Smooth muscle cell (in vitro differentiated cells): ENCODE measurements around the gene TRMT112. TPM values are rescaled to one million over a fixed set of nuclear protein-coding genes. Genes with fewer than 3 reads are reported as not detected.
A peak's percentile ranks its signal among the peaks of the same experiment; 100 is the strongest.

Experiments used
- DNase-seq: peaks from one replicate; lab custom pipeline; 2025; ENCODE audit not compliant: unreplicated experiment; lab: John Stamatoyannopoulos, UW
- H2AFZ ChIP-seq: fragments of 200-600 bp; sonication (generic); 2 replicates; pipeline ENCODE4 v1.6.0; 2016; ENCODE audit warnings: antibody characterized with exemption, low read depth, mild to moderate bottlenecking
- H3F3A ChIP-seq: fragments of 200-600 bp; sonication (generic); 2 replicates; pipeline ENCODE4 v1.6.0; 2017; ENCODE audit warnings: antibody characterized with exemption, low read depth
- H3K27ac ChIP-seq: fragments of 200-600 bp; sonication (generic); 2 replicates; pipeline ENCODE4 v1.5.1; 2016; ENCODE audit warnings: low read depth, mild to moderate bottlenecking
- H3K27me3 ChIP-seq: fragments of 200-600 bp; sonication (generic); 2 replicates; pipeline ENCODE4 v1.6.1; 2016; ENCODE audit warnings: low read depth, mild to moderate bottlenecking
- H3K36me3 ChIP-seq: fragments of 200-600 bp; sonication (generic); 2 replicates; pipeline ENCODE4 v1.5.1; 2016; ENCODE audit warnings: low read depth
- H3K4me1 ChIP-seq: fragments of 200-600 bp; sonication (generic); 2 replicates; pipeline ENCODE4 v1.5.1; 2016; ENCODE audit warnings: low read depth
- H3K4me2 ChIP-seq: fragments of 200-600 bp; sonication (generic); 2 replicates; pipeline ENCODE4 v1.6.0; 2016; ENCODE audit warnings: mild to moderate bottlenecking
- H3K4me3 ChIP-seq: fragments of 200-600 bp; sonication (generic); 2 replicates; pipeline ENCODE4 v1.5.1; 2016; ENCODE audit warnings: mild to moderate bottlenecking
- H3K79me2 ChIP-seq: fragments of 200-600 bp; sonication (generic); 2 replicates; pipeline ENCODE4 v1.6.0; 2016; ENCODE audit warnings: low read depth, mild to moderate bottlenecking
- H3K9ac ChIP-seq: fragments of 200-600 bp; sonication (generic); 2 replicates; pipeline ENCODE4 v1.6.0; 2016; ENCODE audit warnings: low read depth
- H3K9me3 ChIP-seq: fragments of 200-600 bp; sonication (generic); replicated peaks from 2 replicates; pipeline ENCODE4 v1.5.1; 2016; ENCODE audit warnings: low read depth
- H4K20me1 ChIP-seq: fragments of 200-600 bp; sonication (generic); 2 replicates; pipeline ENCODE4 v1.6.0; 2016; ENCODE audit warnings: low read depth
- WGBS: methylation state at CpG from one replicate; pipeline ENCODE4 v1.1.7; 2016; ENCODE audit warnings: low lambda C conversion rate; 5-methylcytosine and 5-hydroxymethylcytosine counted together
- polyA plus RNA-seq: library from polyadenylated mRNA; unstranded; fragments of >200 nt; fragmentation: Nextera tagmentation; extraction: Ambion mirVana; gene quantifications from 2 replicates; pipeline ENCODE4 v1.2.1, GENCODE V29; 2016
- total RNA-seq: library from RNA; depleted of rRNA; stranded (reverse); fragments of >200 nt; gene quantifications from 2 replicates; pipeline ENCODE4 v1.2.3, GENCODE V29; 2014
- TF ChIP-seq, protein P1 (sequence below): fragments of 200-600 bp; sonication (generic); IDR thresholded peaks from 2 replicates; pipeline ENCODE4 v1.5.1; 2017; ENCODE audit warnings: borderline replicate concordance, mild to moderate bottlenecking, antibody characterized with exemption; ENCODE audit not compliant: insufficient read depth, poor library complexity, severe bottlenecking

Gene TRMT112
- total and polyA plus RNA-seq, 2 experiments from 2014 or later, result 285 to 327 TPM

DNA sequence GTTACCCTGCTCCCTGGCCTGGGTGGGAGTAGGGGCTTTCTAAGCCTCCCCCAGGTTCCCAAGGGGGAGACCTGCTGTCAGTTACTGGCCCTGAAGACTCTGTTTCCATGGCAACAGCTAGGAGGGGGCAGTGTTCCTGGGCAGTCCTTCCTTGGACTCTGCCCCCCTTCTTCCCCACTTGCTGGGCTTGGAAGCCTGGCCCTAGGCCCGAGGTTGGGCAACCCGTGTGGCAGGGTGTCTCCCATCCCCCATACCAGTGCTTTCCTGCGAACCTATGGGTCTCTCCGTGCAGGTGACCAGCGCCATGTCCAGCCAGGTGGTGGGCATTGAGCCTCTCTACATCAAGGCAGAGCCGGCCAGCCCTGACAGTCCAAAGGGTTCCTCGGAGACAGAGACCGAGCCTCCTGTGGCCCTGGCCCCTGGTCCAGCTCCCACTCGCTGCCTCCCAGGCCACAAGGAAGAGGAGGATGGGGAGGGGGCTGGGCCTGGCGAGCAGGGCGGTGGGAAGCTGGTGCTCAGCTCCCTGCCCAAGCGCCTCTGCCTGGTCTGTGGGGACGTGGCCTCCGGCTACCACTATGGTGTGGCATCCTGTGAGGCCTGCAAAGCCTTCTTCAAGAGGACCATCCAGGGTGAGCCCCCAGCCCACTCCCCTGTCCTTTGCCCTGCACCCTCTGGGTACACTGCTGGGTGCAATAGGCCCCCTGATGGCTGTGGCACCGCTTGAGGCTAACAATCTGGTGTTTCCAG lies 10.3 kb downstream of the TRMT112 start:
- H3K4me2 ChIP-seq, result peak overlapping the region; percentile 99
- H3K4me3 ChIP-seq, result peak overlapping the region; percentile 82
- H3K36me3 ChIP-seq, result no peaks in the 10 kb centered on the region
- no peaks in the 10 kb centered on the region for H3K9me3 ChIP-seq
- DNase-seq, result no peak
- no peaks in the 10 kb centered on the region for H3K27me3 ChIP-seq
- peaks cover 6% of the 10 kb centered on the region for H3K4me1 ChIP-seq
- H2AFZ ChIP-seq, result no peak overlapping the region
- H3K9ac ChIP-seq, result no peak overlapping the region
- H3K27ac ChIP-seq, result no peak overlapping the region
- H4K20me1 ChIP-seq, result peaks cover 7% of the 10 kb centered on the region
- WGBS, result 91% methylated on average over 15 of the region's 15 CpGs
- peaks cover 30% of the 10 kb centered on the region for H3K79me2 ChIP-seq
- TF ChIP-seq, protein P1, sequence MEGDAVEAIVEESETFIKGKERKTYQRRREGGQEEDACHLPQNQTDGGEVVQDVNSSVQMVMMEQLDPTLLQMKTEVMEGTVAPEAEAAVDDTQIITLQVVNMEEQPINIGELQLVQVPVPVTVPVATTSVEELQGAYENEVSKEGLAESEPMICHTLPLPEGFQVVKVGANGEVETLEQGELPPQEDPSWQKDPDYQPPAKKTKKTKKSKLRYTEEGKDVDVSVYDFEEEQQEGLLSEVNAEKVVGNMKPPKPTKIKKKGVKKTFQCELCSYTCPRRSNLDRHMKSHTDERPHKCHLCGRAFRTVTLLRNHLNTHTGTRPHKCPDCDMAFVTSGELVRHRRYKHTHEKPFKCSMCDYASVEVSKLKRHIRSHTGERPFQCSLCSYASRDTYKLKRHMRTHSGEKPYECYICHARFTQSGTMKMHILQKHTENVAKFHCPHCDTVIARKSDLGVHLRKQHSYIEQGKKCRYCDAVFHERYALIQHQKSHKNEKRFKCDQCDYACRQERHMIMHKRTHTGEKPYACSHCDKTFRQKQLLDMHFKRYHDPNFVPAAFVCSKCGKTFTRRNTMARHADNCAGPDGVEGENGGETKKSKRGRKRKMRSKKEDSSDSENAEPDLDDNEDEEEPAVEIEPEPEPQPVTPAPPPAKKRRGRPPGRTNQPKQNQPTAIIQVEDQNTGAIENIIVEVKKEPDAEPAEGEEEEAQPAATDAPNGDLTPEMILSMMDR, result no peak
- no peaks in the 10 kb centered on the region for H3F3A ChIP-seq

DNA sequence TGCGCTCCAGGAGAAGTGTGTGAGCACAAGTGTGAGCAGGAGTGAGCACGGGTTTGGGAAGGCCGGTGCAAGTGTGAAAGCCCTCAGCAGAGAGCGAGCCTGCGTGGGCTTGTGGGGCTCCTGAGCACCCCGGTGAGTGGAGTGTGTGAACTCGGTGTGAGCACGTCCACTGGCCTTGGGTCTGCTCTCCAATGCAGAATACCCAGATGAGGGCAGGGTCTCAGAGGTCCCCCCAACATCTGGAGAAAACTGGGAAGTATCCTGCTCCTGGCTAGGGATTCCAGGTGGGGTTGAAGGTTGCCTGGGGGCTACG lies 10.8 kb downstream of the TRMT112 start:
- peaks cover 30% of the 10 kb centered on the region for H3K79me2 ChIP-seq
- H3K4me3 ChIP-seq, result peak overlapping the region; percentile 82
- H4K20me1 ChIP-seq, result peaks cover 7% of the 10 kb centered on the region
- H3K4me2 ChIP-seq, result peak overlapping the region; percentile 99
- no peaks in the 10 kb centered on the region for H3K9me3 ChIP-seq
- no peaks in the 10 kb centered on the region for H3K36me3 ChIP-seq
- no peaks in the 10 kb centered on the region for H3K27me3 ChIP-seq
- WGBS, result 37% methylated on average over 9 of the region's 9 CpGs
- TF ChIP-seq, protein P1, result no peak
- no peak for DNase-seq
- no peaks in the 10 kb centered on the region for H3F3A ChIP-seq
- H3K4me1 ChIP-seq, result peaks cover 6% of the 10 kb centered on the region
- no peak overlapping the region for H2AFZ ChIP-seq
- H3K27ac ChIP-seq, result no peak overlapping the region
- no peak overlapping the region for H3K9ac ChIP-seq

DNA sequence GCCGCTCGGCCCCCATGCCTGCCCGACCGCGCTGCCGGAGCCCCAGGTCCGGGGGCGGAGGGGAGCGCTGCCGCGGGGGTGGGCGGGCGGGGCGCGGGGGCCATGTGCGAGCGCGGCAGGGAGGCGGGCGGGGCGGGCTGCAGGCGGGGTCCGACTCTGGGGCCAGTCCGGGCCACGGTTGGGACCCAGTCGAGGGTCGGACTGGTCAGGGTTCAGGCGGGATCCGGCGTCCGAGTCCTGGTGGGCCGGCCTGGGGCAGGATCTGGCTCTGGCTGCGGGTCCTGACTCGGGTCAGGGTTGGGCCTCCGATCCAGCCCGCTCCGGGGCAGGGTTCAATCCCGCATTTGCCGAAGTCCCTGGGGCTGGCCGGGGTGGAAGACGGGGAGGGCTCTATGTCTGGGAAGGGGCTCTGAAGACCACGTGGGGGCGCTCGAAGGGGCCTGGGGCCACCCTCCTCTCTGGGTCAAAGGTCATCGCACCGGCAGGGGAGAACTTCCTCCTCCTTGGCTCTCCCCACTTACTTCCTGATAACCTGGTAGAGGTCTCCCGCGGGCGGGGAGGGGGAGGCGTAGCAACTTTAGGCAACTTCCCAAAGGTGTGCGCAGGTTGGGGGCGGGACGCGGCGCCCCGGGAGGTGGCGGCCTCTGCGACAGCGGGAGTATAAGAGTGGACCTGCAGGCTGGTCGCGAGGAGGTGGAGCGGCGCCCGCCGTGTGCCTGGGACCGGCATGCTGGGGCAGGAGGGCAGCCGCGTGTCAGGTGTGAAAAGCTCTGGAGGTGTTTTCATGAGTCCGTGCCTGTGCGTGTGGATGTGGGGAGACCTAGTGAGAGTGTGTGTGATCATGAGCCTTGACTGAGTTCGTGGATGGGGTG lies 11.4 kb downstream of the TRMT112 start:
- Histone ChIP-seq H3K27ac (no peak overlapping the region), H2AFZ (peak overlapping the region; percentile 62), H3K36me3 (no peaks in the 10 kb centered on the region), H3K27me3 (peaks cover under 1% of the 10 kb centered on the region), H3K4me3 (peak overlapping the region; percentile 82), H3F3A (no peaks in the 10 kb centered on the region), H3K4me1 (peaks cover 6% of the 10 kb centered on the region), H3K9me3 (no peaks in the 10 kb centered on the region), H4K20me1 (peaks cover 7% of the 10 kb centered on the region), H3K4me2 (peak overlapping the region; percentile 99), H3K79me2 (peaks cover 30% of the 10 kb centered on the region), H3K9ac (peak overlapping the region; percentile 60)
- DNase-seq, result no peak
- WGBS, result 1% methylated on average over 57 of the region's 71 CpGs
- TF ChIP-seq, protein P1, result peak; percentile 31
